Activated B cell treated with CpG ODN at 0.5 μM for 24 hours (primary cell): ENCODE results near the gene NFX1. TPM values are rescaled to one million over a fixed set of nuclear protein-coding genes. Genes with fewer than 3 reads are reported as not detected.

Experiments
- total RNA-seq: library from RNA; stranded (reverse); gene quantifications from 2 replicates; pipeline ENCODE4 v1.2.3, GENCODE V29; 2022

NFX1 gene
- total RNA-seq, 1 donor from 2014 or later = 57.2 TPM

Other genes starting within 250 kb of the NFX1 start
- gene SMU1, start 213.8 kb upstream of the NFX1 start, total RNA-seq = 26.8 and 28.1 TPM in 2 replicates
- gene B4GALT1, start 123.2 kb upstream of the NFX1 start, total RNA-seq = 111 and 118 TPM in 2 replicates
- gene SPINK4, start 50.3 kb upstream of the NFX1 start, total RNA-seq = not detected in 2 replicates
- 58.3 and 58.9 TPM in 2 replicates for gene BAG1, start 25.8 kb upstream of the NFX1 start, total RNA-seq
- 27.4 and 28.1 TPM in 2 replicates for gene CHMP5, start 25.5 kb upstream of the NFX1 start, total RNA-seq
- gene AQP7, start 112.1 kb downstream of the NFX1 start, total RNA-seq = not detected in 2 replicates
- gene AQP3, start 157.1 kb downstream of the NFX1 start, total RNA-seq = 0.95 and 1.6 TPM in 2 replicates
- 59.9 and 60.1 TPM in 2 replicates for gene NOL6, start 183.4 kb downstream of the NFX1 start, total RNA-seq
- gene ANKRD18B, start 233.7 kb downstream of the NFX1 start, total RNA-seq = not detected in 2 replicates